Endothelial cell of umbilical vein (primary cell): ENCODE data around the gene ULK4. TPM values are rescaled to one million over a fixed set of nuclear protein-coding genes. Genes with fewer than 3 reads are reported as not detected.

Source experiments
- BruUV-seq: library from RNA; stranded (reverse); fragments of 400-500 nt; replicated peaks from 2 replicates; lab custom pipeline; 2021; lab: Mats Ljungman, UMichigan
- CTCF ChIA-PET: fragments of 300-600, 350-600 bp; sonication (Branson Sonifier 250); formaldehyde crosslinking; loops from one replicate; lab custom pipeline; 2021; ENCODE audit warnings: antibody characterized with exemption, inconsistent platforms; lab: Charles Lee
- POLR2A ChIA-PET: fragments of 300-600, 350-600 bp; sonication (Branson Sonifier 250); formaldehyde crosslinking; loops from one replicate; lab custom pipeline; 2021; ENCODE audit warnings: antibody characterized with exemption, inconsistent platforms; lab: Charles Lee
- DNase-seq: peaks from one replicate; pipeline ENCODE4 v3.0.0-alpha.2; 2011; ENCODE audit warnings: low read depth, low spot score
- FAIRE-seq: peaks from 2 replicates; lab custom pipeline; 2011; peaks lifted over from hg19 to GRCh38; lab: Jason Lieb, UNC
- H2AFZ ChIP-seq: 2 replicates; pipeline ENCODE4 v1.6.0; 2012; ENCODE audit warnings: low read depth, low read length, control low read depth, inconsistent platforms
- H3K27ac ChIP-seq: 2 replicates; pipeline ENCODE4 v1.5.1; 2011; ENCODE audit warnings: low read depth, mild to moderate bottlenecking, control low read depth, low read length, moderate library complexity; ENCODE audit not compliant: insufficient read depth
- H3K27me3 ChIP-seq, 2 experiments: 2 replicates each; pipeline versions ENCODE4 v1.6.0 to v1.6.1; 2011; ENCODE audit warnings: low read length in 2 of 2, mixed read lengths in 1 of 2; ENCODE audit not compliant: control insufficient read depth in 2 of 2, insufficient read depth in 2 of 2
- H3K36me3 ChIP-seq, 2 experiments: 2 replicates in 1 of 2; 3 replicates in 1 of 2; pipeline ENCODE4 v1.5.1; 2011; ENCODE audit warnings: low read length in 2 of 2, mild to moderate bottlenecking in 1 of 2, moderate library complexity in 1 of 2; ENCODE audit not compliant: control insufficient read depth in 2 of 2, insufficient read depth in 2 of 2; ENCODE audit errors: extremely low read depth in 1 of 2
- H3K4me1 ChIP-seq: 3 replicates; pipeline ENCODE4 v1.5.1; 2011; ENCODE audit warnings: mild to moderate bottlenecking, low read length; ENCODE audit not compliant: control insufficient read depth, insufficient read depth; ENCODE audit errors: extremely low read depth
- H3K4me2 ChIP-seq: 2 replicates; pipeline ENCODE4 v1.6.1; 2011; ENCODE audit warnings: low read length, control low read depth, mixed read lengths; ENCODE audit not compliant: insufficient read depth
- H3K4me3 ChIP-seq, 3 experiments: fragments of 200-600 bp in 1 of 3; sonication (generic), shearing (Covaris generic) in 1 of 3; replicated peaks in 1 of 3; 2 replicates each; pipeline ENCODE4 v1.5.1; 2011 to 2016; ENCODE audit warnings: control low read depth in 3 of 3, low read length in 3 of 3, mild to moderate bottlenecking in 2 of 3, inconsistent platforms in 1 of 3, low read depth in 1 of 3, moderate library complexity in 1 of 3; ENCODE audit not compliant: insufficient read depth in 1 of 3
- H3K79me2 ChIP-seq: 2 replicates; pipeline ENCODE4 v1.6.0; 2012; ENCODE audit warnings: low read length, inconsistent platforms; ENCODE audit not compliant: control insufficient read depth, insufficient read depth
- H3K9ac ChIP-seq: replicated peaks from 2 replicates; pipeline ENCODE3; 2011; ENCODE audit warnings: low read length, control low read depth; ENCODE audit not compliant: insufficient read depth; ENCODE audit errors: extremely low read depth
- H3K9me1 ChIP-seq: replicated peaks from 3 replicates; pipeline ENCODE4 v1.6.0; 2011; ENCODE audit warnings: mild to moderate bottlenecking, low read length; ENCODE audit not compliant: control insufficient read depth, insufficient read depth; ENCODE audit errors: extremely low read depth
- H3K9me3 ChIP-seq: replicated peaks from 2 replicates; pipeline ENCODE4 v1.5.1; 2012; ENCODE audit warnings: low read length, inconsistent platforms; ENCODE audit not compliant: control insufficient read depth, insufficient read depth
- H4K20me1 ChIP-seq: replicated peaks from 2 replicates; pipeline ENCODE3; 2011; ENCODE audit warnings: mild to moderate bottlenecking, low read length; ENCODE audit not compliant: control insufficient read depth, insufficient read depth; ENCODE audit errors: extremely low read depth
- CTCF ChIP-seq, 2 donors: IDR thresholded peaks; 1 replicate in 1 of 2; 2 replicates in 1 of 2; pipeline ENCODE4 v1.5.1; 2011; ENCODE audit warnings: low read length in 2 of 2, mild to moderate bottlenecking in 2 of 2, moderate library complexity in 2 of 2, control low read depth in 1 of 2, inconsistent platforms in 1 of 2, low read depth in 1 of 2; ENCODE audit not compliant: insufficient read depth in 1 of 2; ENCODE audit errors: extremely low read depth in 1 of 2
- GATA2 ChIP-seq: IDR thresholded peaks from 2 replicates; pipeline ENCODE4 v1.7.0; 2011; ENCODE audit warnings: low read depth, mild to moderate bottlenecking, moderate library complexity, mixed read lengths, low read length; ENCODE audit not compliant: insufficient read length, insufficient read depth
- dilution Hi-C: fragments of 300-500 bp; cut with MboI; formaldehyde crosslinking; loops from one replicate; pipeline ENCODE4 v1.15.0; 2019; ENCODE audit warnings: low sequenced_read_pairs; ENCODE audit not compliant: extremely low pct_ligation_motif_present
- intact Hi-C: fragments of 100-400 bp; cut with micrococcal nuclease; formaldehyde crosslinking; loops from one replicate; pipeline ENCODE4 v1.10.0; 2022
- polyA plus RNA-seq, 4 experiments: library from polyadenylated mRNA; depleted of rRNA in 3 of 4; stranded (reverse) in 3 of 4; unstranded in 1 of 4; fragments of >200 nt; gene quantifications; 2 replicates each; pipeline versions ENCODE4 v1.2.1 to v1.2.3, GENCODE V29; 2011 to 2012; ENCODE audit warnings: missing spikeins in 1 of 4
- total RNA-seq: library from RNA; stranded (reverse); gene quantifications from 2 replicates; pipeline ENCODE4 v1.2.3, GENCODE V29; 2021

The ULK4 gene
- total and polyA plus RNA-seq, 2 donors (not counting 3 experiments of a cell fraction or from before 2014, with no cell fraction given): 3.3 to 16.0 TPM

- Histone ChIP-seq H3K4me1 (peaks cover 33% of the 10 kb centered on the region), H2AFZ (no peak overlapping the region), H3K36me3 (peaks cover 0 to 1% of the 10 kb centered on the region in 2 experiments), H3K4me3 (peak overlapping the region in 2 of 3 experiments; percentile 83 to 90), H3K9me3 (no peaks in the 10 kb centered on the region), H3K9me1 (no peaks in the 10 kb centered on the region), H3K79me2 (peaks cover 84% of the 10 kb centered on the region), H3K4me2 (peak overlapping the region; percentile 98), H3K27ac (no peak overlapping the region), H4K20me1 (peaks cover 44% of the 10 kb centered on the region), H3K9ac (peak overlapping the region; percentile 83), H3K27me3 (no peaks in the 10 kb centered on the region)
- no TSS peak for BruUV-seq
- DNase-seq: peak; percentile 71
- dilution Hi-C loops: no loop called here
- TF ChIP-seq GATA2: no peak
- peak; percentile 25 for TF ChIP-seq CTCF (IDR thresholded peaks at IDR 0.05; ENCODE audit: extremely low read depth in 1 of 2, insufficient read depth in 1 of 2, low read depth in 1 of 2, low read length in 2 of 2)
- ChIA-PET CTCF (interaction anchor here (0.7 to 1.9 kb wide), 7 partner anchors 11 to 678 kb away, joined by 3 to 6 read pairs (median 4); partner anchors contain the start of gene ZNF621), POLR2A (interaction anchor here (1.4 kb wide), 1 partner anchor 12 kb away, joined by 3 read pairs; no protein-coding TSS in a partner anchor)
- FAIRE-seq: no peak
- intact Hi-C loops: loop anchor here (1.0 to 10.0 kb wide), 13 partner anchors 28 to 1269 kb away; partner anchors contain the start of genes RPL14, ULK4 and ZNF621
Observed at GRCh38 chr3:41202834-41203345, 759.0 kb downstream of the ULK4 start.
